ENCODE measurements around the gene ZNF629. TPM values are rescaled to one million over a fixed set of nuclear protein-coding genes. Genes with fewer than 3 reads are reported as not detected.

ZNF629 gene
- polyA plus RNA-seq, 3 donors = 0.27 to 2.0 (median 0.73) TPM

DNA sequence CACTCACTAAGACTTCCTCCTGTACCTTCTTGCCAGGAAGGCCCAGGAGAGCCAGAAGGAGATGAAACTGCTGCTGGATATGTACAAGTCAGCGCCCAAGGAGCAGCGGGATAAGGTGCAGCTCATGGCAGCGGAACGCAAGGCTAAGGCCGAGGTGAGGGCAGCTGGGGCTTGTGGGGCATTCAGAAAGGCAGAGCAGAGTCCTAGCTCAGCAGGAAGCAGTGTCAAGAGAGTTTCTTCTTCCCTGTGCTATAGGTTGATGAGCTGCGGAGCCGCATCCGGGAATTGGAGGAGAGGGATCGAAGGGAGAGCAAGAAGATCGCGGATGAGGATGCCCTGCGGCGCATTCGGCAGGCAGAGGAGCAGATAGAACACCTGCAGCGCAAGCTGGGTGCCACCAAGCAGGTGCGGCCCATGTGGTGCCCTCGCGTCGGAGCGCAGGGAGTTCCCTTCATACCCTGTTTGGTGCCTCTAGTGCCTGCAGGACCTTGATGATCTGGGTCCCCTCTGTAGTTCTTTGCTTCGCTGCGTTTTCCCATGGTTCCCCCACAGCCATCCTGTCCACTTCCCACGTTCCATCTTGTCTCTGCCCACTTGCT, 18.3 kb downstream of the ZNF629 start:
- peaks cover 4% of the 10 kb centered on the region for H3K4me1 Mint-ChIP-seq
- TF ChIP-seq, protein P1, sequence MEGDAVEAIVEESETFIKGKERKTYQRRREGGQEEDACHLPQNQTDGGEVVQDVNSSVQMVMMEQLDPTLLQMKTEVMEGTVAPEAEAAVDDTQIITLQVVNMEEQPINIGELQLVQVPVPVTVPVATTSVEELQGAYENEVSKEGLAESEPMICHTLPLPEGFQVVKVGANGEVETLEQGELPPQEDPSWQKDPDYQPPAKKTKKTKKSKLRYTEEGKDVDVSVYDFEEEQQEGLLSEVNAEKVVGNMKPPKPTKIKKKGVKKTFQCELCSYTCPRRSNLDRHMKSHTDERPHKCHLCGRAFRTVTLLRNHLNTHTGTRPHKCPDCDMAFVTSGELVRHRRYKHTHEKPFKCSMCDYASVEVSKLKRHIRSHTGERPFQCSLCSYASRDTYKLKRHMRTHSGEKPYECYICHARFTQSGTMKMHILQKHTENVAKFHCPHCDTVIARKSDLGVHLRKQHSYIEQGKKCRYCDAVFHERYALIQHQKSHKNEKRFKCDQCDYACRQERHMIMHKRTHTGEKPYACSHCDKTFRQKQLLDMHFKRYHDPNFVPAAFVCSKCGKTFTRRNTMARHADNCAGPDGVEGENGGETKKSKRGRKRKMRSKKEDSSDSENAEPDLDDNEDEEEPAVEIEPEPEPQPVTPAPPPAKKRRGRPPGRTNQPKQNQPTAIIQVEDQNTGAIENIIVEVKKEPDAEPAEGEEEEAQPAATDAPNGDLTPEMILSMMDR (IDR thresholded peaks at IDR 0.05) = no peak
- peaks cover 25% of the 10 kb centered on the region for H3K79me2 ChIP-seq (ENCODE audit: insufficient read depth, low read length)
- no peak overlapping the region for H3K4me3 Mint-ChIP-seq
- H3K4me1 ChIP-seq (ENCODE audit: control insufficient read depth in 1 of 2, insufficient read depth in 2 of 2, low read length in 2 of 2) = peaks cover 0 to 2% of the 10 kb centered on the region in 2 donors
- H4K20me1 ChIP-seq (ENCODE audit: insufficient read depth, low read length) = peaks cover 41% of the 10 kb centered on the region
- intact Hi-C loops (cut with micrococcal nuclease) = loop anchor here in 1 of 2 donors (10.0 kb wide), 1 partner anchor 156 kb away; the partner anchor contains the start of gene FBXL19
- H3K9ac ChIP-seq (ENCODE audit: insufficient read depth, low read length, poor library complexity, severe bottlenecking) = no peak overlapping the region
- no peak overlapping the region for H3K4me2 ChIP-seq (replicated peaks; ENCODE audit: extremely low read depth, low read length, poor library complexity, severe bottlenecking)
- H3K27me3 Mint-ChIP-seq (ENCODE audit: low read depth in 3 of 3) = peaks cover 0 to 2% (median 0%) of the 10 kb centered on the region in 3 donors
- H3K9me3 ChIP-seq (replicated peaks in 1 of 2; ENCODE audit: control insufficient read depth in 1 of 2, insufficient read depth in 1 of 2, low read length in 2 of 2) = no peaks in the 10 kb centered on the region
- 98% methylated on average over 22 of the region's 23 CpGs for WGBS (ENCODE audit: insufficient coverage)
- peak overlapping the region in 1 of 7 donors; percentile 16 for H3K27ac Mint-ChIP-seq
- peaks cover 93 to 100% of the 10 kb centered on the region in 2 donors for H3K36me3 Mint-ChIP-seq
- H3K27ac ChIP-seq (ENCODE audit: low read depth in 1 of 2, low read length in 2 of 2) = no peak overlapping the region
- no peaks in the 10 kb centered on the region for H3K9me3 Mint-ChIP-seq
- H2AFZ ChIP-seq (ENCODE audit: insufficient read depth, low read depth, low read length, poor library complexity, severe bottlenecking) = no peak overlapping the region
- H3K4me3 ChIP-seq (replicated peaks in 1 of 3; ENCODE audit: low read depth in 2 of 3, low read length in 3 of 3) = no peak overlapping the region
- DNase-seq = no peak
- H3K36me3 ChIP-seq (replicated peaks in 1 of 2; ENCODE audit: control insufficient read depth in 1 of 2, insufficient read depth in 2 of 2, low read length in 2 of 2) = peaks cover 96 to 100% of the 10 kb centered on the region in 2 donors
- H3K27me3 ChIP-seq (ENCODE audit: control insufficient read depth in 2 of 2, insufficient read depth in 2 of 2, low read length in 2 of 2) = no peaks in the 10 kb centered on the region

DNA sequence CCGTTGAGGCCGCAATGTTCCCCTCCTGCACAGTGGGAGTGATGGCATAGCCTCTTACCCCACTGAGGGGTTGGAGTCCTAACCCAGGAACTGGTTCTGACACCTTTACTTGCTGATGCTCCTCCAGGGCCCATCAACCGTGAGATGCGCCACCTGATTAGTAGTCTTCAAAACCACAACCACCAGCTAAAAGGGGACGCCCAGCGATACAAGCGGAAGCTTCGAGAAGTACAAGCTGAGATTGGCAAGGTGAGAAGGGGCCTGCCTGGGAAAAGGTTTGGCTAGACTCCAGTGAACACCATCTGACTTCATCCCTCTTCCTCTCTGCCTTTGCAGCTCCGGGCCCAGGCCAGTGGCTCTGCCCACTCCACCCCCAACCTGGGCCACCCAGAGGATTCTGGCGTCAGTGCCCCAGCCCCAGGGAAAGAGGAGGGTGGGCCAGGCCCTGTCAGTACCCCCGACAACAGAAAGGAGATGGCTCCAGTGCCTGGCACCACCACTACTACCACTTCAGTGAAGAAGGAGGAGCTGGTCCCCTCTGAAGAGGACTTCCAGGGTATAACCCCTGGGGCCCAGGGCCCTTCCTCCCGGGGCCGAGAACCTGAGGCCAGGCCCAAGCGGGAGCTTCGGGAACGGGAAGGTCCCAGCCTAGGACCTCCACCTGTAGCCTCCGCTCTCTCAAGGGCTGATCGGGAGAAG, 19.1 kb downstream of the ZNF629 start:
- intact Hi-C loops (cut with micrococcal nuclease) = loop anchor here in 1 of 2 donors (10.0 kb wide), 1 partner anchor 157 kb away; the partner anchor contains the start of gene FBXL19
- H3K36me3 Mint-ChIP-seq = peaks cover 93 to 100% of the 10 kb centered on the region in 2 donors

More for the DNA sequence above, 19.1 kb downstream of the ZNF629 start:
- H3K27me3 ChIP-seq (ENCODE audit: control insufficient read depth in 2 of 2, insufficient read depth in 2 of 2, low read length in 2 of 2) = no peaks in the 10 kb centered on the region
- Mint-ChIP-seq H3K27ac (no peak overlapping the region), H3K27me3 (ENCODE audit: low read depth in 3 of 3) (peaks cover 0 to 2% (median 0%) of the 10 kb centered on the region in 3 donors), H3K4me3 (no peak overlapping the region), H3K4me1 (peaks cover 9% of the 10 kb centered on the region), H3K9me3 (no peaks in the 10 kb centered on the region)
- H2AFZ ChIP-seq (ENCODE audit: insufficient read depth, low read depth, low read length, poor library complexity, severe bottlenecking) = no peak overlapping the region
- WGBS (ENCODE audit: insufficient coverage) = 94% methylated on average over 10 of the region's 18 CpGs
- no peak overlapping the region for H3K9ac ChIP-seq (ENCODE audit: insufficient read depth, low read length, poor library complexity, severe bottlenecking)
- H4K20me1 ChIP-seq (ENCODE audit: insufficient read depth, low read length) = peaks cover 34% of the 10 kb centered on the region
- no peak overlapping the region for H3K4me2 ChIP-seq (replicated peaks; ENCODE audit: extremely low read depth, low read length, poor library complexity, severe bottlenecking)
- DNase-seq = no peak
- no peak overlapping the region for H3K4me3 ChIP-seq (replicated peaks in 1 of 3; ENCODE audit: low read depth in 2 of 3, low read length in 3 of 3)
- no peaks in the 10 kb centered on the region for H3K9me3 ChIP-seq (replicated peaks in 1 of 2; ENCODE audit: control insufficient read depth in 1 of 2, insufficient read depth in 1 of 2, low read length in 2 of 2)
- peaks cover 95 to 100% of the 10 kb centered on the region in 2 donors for H3K36me3 ChIP-seq (replicated peaks in 1 of 2; ENCODE audit: control insufficient read depth in 1 of 2, insufficient read depth in 2 of 2, low read length in 2 of 2)
- TF ChIP-seq, protein P1 (IDR thresholded peaks at IDR 0.05) = no peak
- no peak overlapping the region for H3K27ac ChIP-seq (ENCODE audit: low read depth in 1 of 2, low read length in 2 of 2)
- peaks cover 33% of the 10 kb centered on the region for H3K79me2 ChIP-seq (ENCODE audit: insufficient read depth, low read length)
- H3K4me1 ChIP-seq (ENCODE audit: control insufficient read depth in 1 of 2, insufficient read depth in 2 of 2, low read length in 2 of 2) = peaks cover 6 to 9% of the 10 kb centered on the region in 2 donors
